T-helper 2 cell (primary cell): ENCODE data around the gene LRRC38.
"Not testable (repeated sequence)": the region's sequence is repeated elsewhere in the genome, so short reads cannot be mapped to it uniquely, and the experiment has no call there.

Experiments used
- DNase-seq, 5 experiments: peaks; one replicate each; pipeline versions ENCODE4 v3.0.0 to v3.0.0-alpha.2; 2012 to 2022
- total RNA-seq, 2 donors: gene quantifications; one replicate each; lab custom pipeline; 2026; lab: John Stamatoyannopoulos, UW

LRRC38 gene, protein sequence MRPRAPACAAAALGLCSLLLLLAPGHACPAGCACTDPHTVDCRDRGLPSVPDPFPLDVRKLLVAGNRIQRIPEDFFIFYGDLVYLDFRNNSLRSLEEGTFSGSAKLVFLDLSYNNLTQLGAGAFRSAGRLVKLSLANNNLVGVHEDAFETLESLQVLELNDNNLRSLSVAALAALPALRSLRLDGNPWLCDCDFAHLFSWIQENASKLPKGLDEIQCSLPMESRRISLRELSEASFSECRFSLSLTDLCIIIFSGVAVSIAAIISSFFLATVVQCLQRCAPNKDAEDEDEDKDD
- 0 reads per million in 2 donors for total RNA-seq

DNA sequence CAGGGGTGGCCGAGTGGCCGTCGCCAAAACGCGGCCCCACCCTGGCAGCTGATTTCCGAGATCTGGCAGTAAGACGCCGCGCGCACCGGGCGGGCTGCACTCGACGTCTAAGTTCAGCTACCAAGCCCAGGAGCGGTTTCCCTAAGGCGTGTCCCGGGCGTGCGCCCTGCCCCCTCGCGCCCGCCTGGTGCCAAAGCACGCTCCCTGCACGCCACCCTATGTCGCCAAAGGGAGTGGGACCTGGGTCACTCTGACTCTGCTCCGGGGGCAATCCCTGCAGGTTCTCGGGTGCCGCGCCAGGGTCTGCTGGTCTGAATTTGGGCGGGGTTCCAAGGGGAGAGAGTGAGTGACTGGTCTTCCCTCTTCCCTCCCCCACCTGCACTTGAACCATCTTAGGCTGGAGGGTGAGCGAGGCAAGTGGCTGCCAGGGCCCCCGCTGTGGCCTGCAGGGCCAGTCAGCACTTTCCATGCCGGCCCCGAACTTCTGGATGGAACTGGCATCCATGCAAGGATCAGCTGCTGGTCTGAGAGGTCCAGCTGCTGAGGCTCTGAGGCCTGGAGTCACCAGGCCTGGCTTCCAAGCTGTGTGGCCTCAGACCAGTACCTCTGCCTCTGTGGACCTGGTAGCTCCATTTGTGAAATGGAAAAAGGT is at the start of gene LRRC38:
Gene LRRC38 (minus strand): TSS at position 109 of the 652 bp plus-strand sequence. CDS start 410 bp downstream, outside the sequence.
- peak in 1 of 5 experiments; percentile 26 for DNase-seq

DNA sequence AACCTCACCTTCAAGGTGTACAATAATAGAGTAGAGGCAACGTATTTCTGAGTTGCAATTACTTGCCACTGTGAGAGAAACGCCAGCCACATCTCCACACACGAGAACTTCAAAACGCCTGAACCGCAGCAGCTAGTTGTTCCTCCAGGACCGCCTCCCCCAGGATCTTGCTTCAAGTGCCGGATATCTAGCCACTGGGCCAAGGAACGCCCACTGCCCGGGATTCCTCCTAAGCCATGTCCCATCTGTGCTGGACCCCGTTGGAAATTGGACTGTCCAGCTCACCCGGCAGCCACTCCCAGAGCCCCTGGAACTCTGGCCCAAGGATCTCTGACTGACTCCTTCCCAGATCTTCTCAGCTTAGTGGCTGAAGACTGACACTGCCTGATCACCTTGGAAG is 49.2 kb upstream of the LRRC38 start:
- DNase-seq: not testable (repeated sequence)

DNA sequence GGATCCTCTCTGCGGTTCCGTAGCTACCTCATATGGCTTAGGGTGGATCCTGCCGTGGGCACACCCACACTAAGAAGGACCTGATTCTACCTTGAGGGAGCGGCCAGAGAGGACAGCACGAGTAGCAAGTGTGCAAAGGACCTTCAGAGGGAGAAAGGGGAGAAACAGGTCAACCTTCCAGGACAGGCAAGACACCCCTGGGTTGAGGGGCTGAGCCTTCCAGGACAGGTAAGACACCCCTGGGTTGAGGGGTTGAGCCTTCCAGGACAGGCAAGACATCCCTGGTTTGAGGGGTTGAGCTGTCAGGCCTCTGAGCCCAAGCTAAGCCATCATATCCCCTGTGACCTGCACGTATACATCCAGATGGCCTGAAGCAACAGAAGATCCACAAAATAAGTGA is 46.7 kb upstream of the LRRC38 start:
- no peak for DNase-seq

DNA sequence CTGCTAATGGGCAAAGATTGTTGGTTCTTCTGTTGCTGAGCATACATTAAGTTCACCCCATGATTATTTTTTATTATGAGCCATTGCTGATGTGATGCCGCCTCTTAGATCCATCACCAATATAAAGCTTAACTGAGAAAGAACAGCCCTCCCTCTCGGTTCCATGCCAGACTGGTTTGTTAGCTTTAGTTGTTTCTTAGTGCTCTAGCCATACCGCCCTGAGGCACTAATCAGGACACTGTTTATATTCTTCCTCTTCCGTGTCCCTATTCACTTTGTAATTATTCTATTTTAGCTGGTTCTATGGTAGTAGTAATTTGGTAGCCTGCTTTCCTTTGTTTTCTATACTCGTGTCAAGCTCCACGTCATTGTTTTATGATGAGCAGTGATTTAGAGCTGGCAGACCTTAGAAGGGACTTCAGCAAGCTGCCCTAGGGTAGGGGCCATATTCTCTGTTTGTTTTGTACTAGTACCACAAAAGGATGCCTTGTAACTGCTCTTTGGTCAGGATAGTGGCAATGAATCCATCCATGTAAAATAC is 42.5 kb upstream of the LRRC38 start:
- DNase-seq: no peak

DNA sequence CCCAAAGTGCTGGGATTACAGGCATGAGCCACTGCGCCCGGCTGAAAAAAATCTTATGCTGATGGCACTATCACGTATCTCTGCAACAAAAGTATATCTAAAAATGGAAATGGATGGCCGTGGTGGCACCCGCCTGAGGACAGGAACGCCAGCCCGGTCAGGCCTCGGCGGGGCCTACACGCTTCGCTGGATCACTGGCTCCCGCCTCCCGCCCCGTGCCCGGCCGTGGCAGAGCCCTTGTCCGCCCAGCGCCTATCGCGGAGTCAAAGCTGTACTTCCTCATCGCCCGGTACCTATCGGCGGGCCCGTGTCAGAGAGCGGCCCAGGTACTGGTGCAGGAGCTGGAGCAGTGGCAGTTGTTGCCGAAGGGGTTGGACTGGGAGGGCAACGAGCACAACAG is 41.0 kb upstream of the LRRC38 start:
- no peak for DNase-seq

DNA sequence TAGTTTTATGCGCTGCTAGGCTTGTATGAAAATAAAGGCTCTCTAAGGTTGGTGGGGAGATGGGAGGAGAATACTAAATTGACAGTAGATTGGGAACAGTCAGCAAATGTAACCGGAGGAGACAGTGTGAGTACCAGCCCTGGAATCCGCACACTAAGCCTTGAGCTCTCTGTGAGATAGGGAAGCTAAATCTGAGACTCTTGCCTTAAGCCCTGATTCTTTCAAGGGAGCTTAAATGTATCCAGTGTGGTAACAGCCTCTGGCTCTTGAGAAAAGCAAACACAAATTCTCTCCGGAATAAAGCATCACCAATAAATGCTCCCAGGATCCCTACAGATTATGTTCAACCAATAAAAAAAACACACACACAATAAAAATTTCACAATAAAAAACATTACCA is 36.9 kb upstream of the LRRC38 start:
- DNase-seq: no peak

DNA sequence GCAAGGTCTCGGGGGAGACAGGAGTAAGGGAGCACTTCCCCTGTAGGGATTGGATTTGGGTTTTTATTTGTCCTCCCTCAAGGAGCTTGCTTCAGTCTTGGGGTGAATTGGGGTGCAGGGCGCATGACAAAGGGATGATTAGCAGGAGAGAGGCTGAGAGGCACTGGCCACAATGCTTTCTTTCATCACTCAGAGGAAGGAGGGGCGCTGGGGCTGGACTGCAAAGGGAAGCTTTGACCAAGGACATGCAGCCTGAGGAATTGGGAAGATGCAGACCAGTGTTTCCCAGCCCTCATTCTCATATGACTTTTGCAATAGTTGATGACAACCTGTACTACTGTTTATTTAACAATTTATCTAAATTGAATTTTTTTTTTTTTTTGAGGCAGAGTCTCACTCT is 35.7 kb upstream of the LRRC38 start:
- no peak for DNase-seq

DNA sequence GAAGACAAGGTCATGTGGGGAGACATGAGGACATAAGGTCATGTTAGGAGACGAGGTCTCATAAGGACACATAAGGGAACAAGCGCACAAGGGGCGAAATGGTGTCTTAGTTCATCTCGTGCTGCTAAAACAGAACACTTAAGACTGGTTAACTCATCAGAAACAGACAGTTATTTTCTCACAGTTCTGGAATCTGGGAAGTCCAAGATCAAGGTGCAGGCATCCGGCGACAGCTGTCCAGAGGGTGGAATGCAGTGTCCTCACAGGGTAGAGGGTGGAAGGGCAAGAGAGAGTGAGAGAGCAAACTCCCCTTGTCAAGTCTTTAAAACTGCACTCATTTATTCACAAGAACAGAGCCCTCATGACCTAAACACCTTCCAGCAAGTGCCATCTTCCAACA is 35.2 kb upstream of the LRRC38 start:
- no peak for DNase-seq

DNA sequence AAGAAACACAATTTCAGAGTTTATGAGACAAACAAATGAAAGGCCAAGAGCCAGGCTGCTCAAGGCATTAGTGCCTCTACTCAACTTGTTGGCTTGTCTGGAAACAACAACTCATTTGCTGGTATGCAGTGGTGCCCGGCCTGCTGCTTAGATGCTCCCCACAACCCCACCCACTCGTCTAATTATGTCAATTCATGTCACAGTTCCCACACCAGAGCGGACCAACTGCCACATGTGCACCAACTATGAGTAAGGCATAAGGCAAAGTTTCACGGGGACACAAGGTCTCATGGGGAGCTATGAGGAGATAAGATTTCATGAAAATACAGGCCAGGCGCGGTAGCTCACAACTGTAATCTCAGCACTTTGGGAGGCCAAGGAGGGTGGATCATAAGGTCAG is 34.5 kb upstream of the LRRC38 start:
- DNase-seq: no peak

DNA sequence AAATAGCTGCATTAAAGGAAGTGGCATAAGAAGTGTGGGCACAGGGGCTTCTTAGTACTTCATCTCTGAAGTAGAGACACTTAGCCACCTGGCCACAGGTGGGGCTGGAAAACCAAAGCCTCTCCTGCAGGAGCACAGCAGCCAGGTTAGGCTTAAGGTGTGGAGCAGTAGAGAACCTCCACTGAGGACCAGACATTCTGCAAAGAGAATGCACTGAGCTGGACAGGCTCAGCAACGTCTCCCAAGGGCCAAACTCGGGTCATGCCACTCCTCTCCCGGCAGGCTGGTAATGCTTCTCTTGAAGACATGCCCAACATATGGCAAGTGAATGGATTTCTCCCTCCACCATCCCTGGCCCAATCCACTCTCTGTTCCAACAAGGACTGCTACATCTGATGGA is 33.0 kb upstream of the LRRC38 start:
- DNase-seq: no peak

DNA sequence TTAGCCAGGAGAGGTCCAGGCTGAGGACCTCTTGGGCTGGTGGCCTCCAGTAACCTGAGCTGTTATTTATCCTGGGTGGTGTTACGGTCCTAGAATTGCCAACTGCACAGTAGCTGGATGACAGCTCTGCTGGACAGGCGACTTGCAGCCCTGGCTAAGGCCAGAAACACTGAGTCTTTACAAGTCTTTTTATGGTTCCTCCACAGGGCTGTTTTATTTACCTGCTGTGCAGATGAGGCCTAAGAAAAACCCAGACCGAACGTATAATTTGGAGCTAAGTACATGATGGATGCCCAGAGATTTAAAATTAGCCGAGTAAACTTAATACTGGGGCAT is 30.4 kb upstream of the LRRC38 start:
- no peak for DNase-seq

DNA sequence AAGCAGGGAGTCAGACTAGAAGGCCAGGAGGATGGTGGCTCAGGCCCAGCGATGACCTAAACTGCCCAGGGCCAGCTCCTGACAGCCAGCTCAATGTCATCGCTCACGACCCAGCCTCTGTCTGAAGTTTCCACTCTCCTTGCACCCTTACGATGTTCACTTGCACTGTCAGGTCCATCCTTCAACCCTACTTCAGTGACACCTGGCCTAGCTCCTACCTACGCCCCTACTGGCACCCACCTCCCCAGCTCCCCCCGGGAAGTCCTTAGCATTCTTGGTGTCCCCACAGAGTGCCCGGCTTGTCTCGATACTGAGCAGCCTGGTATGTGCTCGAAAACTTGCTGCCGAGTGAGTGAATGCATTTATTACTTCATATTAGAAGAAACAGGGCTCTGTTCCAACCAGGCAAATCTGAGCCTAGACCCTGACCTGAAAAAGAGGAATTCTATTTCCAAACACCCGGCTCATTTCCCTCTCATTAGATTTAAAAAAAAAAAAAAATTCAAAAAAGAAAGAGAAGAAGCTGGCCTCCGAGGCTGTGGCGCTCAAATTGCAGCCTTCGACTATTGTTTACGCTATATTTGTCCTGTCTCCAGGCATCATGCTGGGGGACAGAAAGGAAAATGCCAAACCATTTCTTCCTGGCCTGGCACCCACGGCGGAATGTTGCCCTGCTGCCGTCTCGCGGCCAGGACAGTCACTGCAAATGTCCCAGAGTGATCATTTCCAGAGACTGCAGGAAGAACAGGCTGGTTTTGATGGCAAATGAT is 29.8 kb upstream of the LRRC38 start:
- DNase-seq: no peak

DNA sequence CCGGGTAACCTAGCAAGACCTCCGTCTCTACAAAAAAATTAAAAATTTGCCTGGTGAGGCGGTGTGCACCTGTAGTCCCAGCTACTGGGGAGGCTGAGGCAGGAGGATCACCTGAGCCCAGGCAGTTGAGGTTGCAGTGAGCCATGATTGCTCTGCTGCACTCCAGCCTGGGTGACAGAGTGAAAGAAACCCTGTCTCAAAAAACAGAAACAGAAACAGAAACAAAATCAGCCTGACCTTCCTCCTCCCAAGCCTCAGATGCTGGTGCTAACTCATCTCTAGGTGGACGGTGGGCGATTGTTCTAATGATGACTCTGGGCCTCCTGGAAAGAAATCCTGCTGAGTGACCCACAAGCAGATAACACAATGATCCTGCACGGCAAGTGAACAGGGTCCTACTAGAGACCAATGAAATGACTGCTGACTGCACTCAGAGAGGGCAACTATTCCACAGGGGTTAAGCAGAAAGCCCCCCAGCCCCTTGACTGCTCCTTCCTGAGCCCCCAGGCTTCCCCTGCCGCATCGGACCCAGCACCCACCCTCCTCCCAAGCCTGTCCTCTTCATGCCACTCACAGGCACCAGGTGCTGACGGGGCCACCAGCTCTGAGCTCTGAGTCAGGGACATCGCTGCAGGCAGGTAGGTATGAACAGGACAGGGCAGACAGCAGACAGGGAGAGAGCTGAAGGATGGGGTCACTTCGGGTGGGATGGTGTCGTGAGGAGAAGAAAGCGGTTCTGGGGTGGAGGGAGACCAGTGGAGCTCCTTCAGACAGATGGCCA is 27.8 kb upstream of the LRRC38 start:
- DNase-seq: no peak

DNA sequence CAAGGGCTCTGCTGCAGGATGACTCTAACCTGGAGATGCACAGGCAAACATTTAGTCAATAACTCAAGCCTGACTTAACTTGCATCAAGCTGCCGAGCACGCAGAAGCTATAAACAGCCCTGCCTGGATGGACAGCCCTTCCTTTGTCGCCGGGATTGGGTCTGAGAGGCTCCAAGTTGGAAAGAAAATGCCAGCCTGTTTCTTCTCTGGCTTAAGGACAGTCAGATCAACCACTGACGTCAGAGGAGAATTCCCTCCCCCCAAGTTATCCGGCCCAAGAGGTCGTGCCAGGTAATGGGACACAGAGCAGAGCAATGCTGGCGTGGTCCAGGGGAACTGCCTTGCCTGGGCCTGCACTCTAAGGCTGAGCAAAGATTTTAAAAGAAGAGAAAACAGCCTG is 27.1 kb upstream of the LRRC38 start:
- DNase-seq: no peak

DNA sequence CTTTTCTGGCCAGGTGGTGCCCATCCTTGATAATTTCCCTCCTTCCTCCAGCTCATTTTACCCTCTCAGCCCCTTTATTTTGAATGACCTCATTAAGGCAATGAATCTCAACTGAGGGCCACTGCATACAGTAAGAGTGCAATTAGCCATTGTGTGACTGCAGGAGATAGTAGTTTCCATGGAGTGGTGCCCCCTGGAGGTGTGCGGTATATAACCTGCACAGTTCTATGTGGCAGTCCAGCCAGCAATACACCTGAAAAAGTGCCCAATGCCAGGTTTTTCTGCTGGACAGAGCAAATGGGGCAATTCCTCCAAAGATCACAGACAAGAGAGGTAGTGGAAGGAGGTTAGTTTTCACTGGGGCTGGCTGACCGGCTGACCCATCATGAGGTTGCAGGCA is 25.9 kb upstream of the LRRC38 start:
- no peak for DNase-seq

DNA sequence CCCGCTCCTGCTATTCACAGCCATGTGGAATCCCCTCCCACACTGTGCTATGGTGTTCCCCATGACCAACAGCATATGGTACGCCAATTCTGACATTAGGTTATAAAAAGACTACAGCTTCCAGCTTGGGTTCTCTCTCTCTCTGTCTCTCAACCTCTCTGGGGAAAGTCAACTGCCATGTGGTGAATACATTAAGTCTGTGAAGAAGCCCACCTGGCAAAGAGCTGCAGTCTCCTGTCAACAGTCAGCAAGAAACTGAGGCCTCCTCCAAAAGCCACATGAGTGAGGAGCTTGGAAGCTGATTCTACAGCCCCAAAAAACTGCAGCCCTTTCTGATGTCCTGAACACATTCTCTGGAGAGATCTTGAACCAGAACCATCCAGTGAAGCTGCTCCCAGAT is 25.0 kb upstream of the LRRC38 start:
- DNase-seq: no peak

DNA sequence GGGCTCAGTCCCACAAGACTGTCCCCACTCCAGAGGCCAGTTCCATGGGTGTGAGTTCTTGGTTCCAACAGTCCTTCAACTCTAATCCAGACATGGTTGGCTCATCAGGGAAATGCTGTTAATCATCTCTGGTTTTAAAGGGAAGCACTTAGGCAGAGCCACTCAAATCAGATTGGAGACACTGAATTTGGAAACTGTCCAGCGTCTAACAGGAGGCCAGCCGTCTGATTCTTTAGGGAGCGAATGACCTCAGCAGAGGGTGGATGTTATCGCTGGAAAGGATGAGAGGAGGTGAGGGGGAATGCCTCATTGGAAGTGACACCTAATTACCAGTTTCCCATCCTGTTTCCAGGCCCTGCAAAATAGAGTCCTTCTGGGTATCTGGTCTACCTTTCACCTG is 22.8 kb upstream of the LRRC38 start:
- no peak for DNase-seq

DNA sequence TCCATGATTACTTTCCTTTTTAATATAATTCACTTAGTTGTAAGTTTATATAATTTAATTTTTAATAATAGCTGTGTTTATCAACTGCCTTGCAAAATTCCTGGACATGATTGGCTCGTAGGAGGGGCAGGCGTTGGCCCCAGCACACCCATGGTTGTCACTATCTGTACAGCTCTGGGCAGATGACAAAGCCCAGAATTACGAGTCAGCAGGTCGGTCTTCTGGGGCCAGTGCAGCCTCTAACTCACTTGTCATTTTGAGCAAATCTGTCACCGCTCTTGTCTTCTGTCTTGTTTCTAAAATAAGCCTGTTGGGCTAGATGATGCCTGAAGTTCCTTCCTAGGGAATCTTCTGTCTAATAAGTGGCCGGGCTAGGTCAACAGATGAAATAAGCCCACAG is 21.4 kb upstream of the LRRC38 start:
- no peak for DNase-seq

DNA sequence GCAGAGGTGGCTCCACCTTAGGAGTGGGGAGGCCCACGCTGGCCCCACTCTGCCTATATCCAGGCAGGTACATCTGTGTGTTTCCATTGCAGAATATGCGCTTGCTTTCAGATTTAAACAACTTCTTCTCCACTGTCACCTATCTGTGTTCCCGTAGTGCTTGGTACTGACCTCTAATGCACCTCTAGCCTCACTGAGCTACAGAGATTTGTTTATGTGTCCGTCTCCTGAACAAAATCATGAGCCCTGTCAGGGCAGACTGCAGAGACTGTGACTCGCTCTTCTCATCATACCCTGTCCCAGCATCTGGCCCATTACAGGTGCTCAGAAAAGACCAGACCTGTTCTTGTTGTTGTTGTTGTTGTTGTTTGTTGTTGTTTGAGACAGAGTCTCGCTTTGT is 14.5 kb upstream of the LRRC38 start:
- no peak for DNase-seq

DNA sequence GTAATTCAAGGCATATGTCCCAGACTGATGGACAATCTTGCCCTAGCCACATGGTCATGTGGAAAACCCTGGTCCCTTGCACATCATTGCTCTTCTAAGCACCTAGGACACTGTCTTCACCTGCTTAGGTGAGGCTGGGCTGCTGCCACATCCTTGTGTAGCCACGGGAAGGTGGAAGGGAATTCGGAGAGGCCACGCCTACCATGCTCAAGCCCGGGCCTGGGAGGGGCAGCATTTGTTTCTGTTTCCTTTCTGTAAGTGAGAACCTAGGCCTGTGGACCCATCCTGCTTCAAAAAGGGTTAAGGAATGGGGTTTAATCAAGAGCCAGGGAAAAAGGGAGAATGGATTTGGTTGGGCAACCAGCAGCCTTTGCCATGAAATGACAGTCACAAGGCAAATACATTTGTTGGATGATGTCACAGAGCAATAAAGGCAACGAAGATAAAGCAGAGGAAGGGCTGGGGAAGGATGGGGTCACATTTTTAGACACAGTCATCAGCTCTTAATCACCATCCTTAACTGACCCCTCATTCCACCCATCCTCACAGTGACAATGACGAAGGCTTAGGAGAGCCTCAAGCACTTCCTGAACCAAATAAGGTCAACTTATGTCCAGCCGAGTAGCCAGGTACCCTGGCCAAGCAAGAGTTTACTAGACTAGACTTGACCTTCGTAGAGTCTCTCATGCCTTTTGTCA is 10.1 kb upstream of the LRRC38 start:
- DNase-seq: no peak

DNA sequence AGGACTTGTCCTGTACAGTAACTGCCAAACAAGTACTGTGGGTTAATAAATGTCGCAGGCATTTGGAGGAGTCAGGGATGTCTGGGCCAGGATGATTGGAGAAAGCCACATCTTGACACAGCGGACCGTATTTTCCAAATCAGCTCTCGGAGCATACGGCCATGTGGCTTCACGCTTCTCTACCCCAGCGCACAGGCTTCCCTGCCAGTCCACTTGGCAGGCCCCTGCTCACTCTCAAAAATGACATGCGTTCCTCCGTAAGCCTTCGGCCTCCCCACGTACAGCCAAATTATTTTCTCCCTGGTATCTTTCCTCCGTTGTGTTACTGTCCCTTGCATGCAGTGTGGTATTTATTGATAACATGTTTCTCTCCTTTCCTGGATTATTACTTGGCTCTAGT is 7.2 kb upstream of the LRRC38 start:
- no peak for DNase-seq

DNA sequence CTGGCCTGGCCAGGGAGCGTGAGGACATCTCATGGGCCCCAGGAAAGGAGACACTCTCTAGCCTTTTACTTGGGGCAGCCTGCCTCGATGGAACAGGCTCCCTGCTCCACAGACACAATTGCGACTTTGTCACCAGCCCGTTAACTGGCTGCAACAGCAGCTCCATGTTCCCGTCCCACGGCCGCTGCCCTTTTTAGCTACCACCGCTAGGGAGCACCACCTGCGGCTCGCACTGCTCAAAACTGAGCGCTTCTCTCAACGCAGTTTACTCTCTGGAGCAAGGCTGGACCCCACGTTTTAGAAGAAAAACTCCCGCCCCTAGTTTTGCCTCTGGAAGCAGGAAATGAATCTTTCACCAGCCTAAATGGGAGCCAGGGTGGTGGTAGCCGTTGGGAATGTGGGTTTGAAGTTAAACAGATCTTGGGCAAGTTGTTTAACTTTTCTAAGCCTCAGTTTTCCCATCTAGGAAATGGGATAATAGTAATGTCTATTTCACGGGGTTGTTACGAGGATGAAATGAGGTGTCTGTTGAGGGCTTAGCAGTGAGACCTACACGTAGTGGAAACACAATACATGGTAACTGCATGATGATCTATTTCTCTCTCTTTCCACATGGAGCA is 3.5 kb upstream of the LRRC38 start:
- peak in 1 of 5 experiments; percentile 29 for DNase-seq
